IMR-90 (cell line): Measurements from ENCODE around the gene SERBP1. TPM values are rescaled to one million over a fixed set of nuclear protein-coding genes. Genes with fewer than 3 reads are reported as not detected.
"Not testable (repeated sequence)": the region's sequence is repeated elsewhere in the genome, so short reads cannot be mapped to it uniquely, and the experiment has no call there.

Source experiments
- ATAC-seq: fragments of 200-7000 bp; cut with Tn5 transposase; 2 replicates; pipeline ENCODE4 v1.9.1; 2020; ENCODE audit warnings: low read depth, mild to moderate bottlenecking, moderate library complexity
- BruUV-seq: library from RNA; stranded (reverse); fragments of 400-500 nt; replicated peaks from 2 replicates; lab custom pipeline; 2021; lab: Mats Ljungman, UMichigan
- CTCF ChIA-PET: fragments of 300-600 bp; formaldehyde crosslinking; extraction: SDS; loops from one replicate; lab custom pipeline; 2021; ENCODE audit warnings: antibody characterized with exemption; lab: Yijun Ruan, JAX
- POLR2A ChIA-PET: fragments of 300-600 bp; sonication (Branson Sonifier 250); formaldehyde crosslinking; loops from one replicate; lab custom pipeline; 2022; ENCODE audit warnings: antibody characterized with exemption; ENCODE audit not compliant: unreplicated experiment; lab: Charles Lee
- DNase-seq: peaks from one replicate; pipeline ENCODE4 v3.0.0; 2013
- H2AFZ ChIP-seq: replicated peaks from 2 replicates; pipeline ENCODE3; 2013; ENCODE audit warnings: low read length, mild to moderate bottlenecking; ENCODE audit not compliant: poor library complexity
- H2AK5ac ChIP-seq: 2 replicates; pipeline ENCODE4 v1.6.1; 2013; ENCODE audit warnings: low read depth, low read length, inconsistent platforms
- H2AK9ac ChIP-seq: replicated peaks from 2 replicates; pipeline ENCODE3; 2013; ENCODE audit warnings: mild to moderate bottlenecking, low read depth, low read length, moderate library complexity; ENCODE audit not compliant: poor library complexity
- H2BK120ac ChIP-seq: 2 replicates; pipeline ENCODE4 v1.6.1; 2013; ENCODE audit warnings: low read depth, low read length, inconsistent platforms
- H2BK15ac ChIP-seq: 3 replicates; pipeline ENCODE4 v1.6.1; 2013; ENCODE audit warnings: low read depth, low read length, inconsistent platforms
- H2BK20ac ChIP-seq: 2 replicates; pipeline ENCODE4 v1.6.1; 2013; ENCODE audit warnings: low read depth, mild to moderate bottlenecking, inconsistent platforms, low read length, moderate library complexity
- H2BK5ac ChIP-seq: 2 replicates; pipeline ENCODE4 v1.6.1; 2013; ENCODE audit warnings: mild to moderate bottlenecking, low read depth, low read length, inconsistent platforms; ENCODE audit not compliant: poor library complexity, severe bottlenecking
- H3K14ac ChIP-seq: replicated peaks from 2 replicates; pipeline ENCODE4 v1.6.1; 2013; ENCODE audit warnings: low read depth, low read length, inconsistent platforms
- H3K18ac ChIP-seq: 2 replicates; pipeline ENCODE4 v1.6.1; 2013; ENCODE audit warnings: low read depth, low read length, control low read depth
- H3K23ac ChIP-seq: 2 replicates; pipeline ENCODE4 v1.6.1; 2013; ENCODE audit warnings: low read depth, low read length, inconsistent platforms
- H3K27ac ChIP-seq: 2 replicates; pipeline ENCODE4 v1.5.1; 2013; ENCODE audit warnings: mild to moderate bottlenecking, control low read depth, low read length; ENCODE audit not compliant: insufficient read depth
- H3K27me3 ChIP-seq: 2 replicates; pipeline ENCODE4 v1.6.1; 2013; ENCODE audit warnings: low read length; ENCODE audit not compliant: control insufficient read depth, insufficient read depth
- H3K36me3 ChIP-seq: 2 replicates; pipeline ENCODE4 v1.6.1; 2013; ENCODE audit warnings: low read length, mixed read lengths; ENCODE audit not compliant: control insufficient read depth, insufficient read depth
- H3K4ac ChIP-seq: 2 replicates; pipeline ENCODE4 v1.6.1; 2013; ENCODE audit warnings: low read depth, low read length, inconsistent platforms
- H3K4me1 ChIP-seq: 2 replicates; pipeline ENCODE4 v1.6.1; 2013; ENCODE audit warnings: low read length, mixed read lengths; ENCODE audit not compliant: control insufficient read depth, insufficient read depth
- H3K4me2 ChIP-seq: 2 replicates; pipeline ENCODE4 v1.6.1; 2013; ENCODE audit warnings: low read depth, mild to moderate bottlenecking, control low read depth, low read length, moderate library complexity
- H3K4me3 ChIP-seq: 2 replicates; pipeline ENCODE4 v1.5.1; 2013; ENCODE audit warnings: low read depth, mild to moderate bottlenecking, control low read depth, low read length, moderate library complexity; ENCODE audit not compliant: insufficient read depth
- H3K56ac ChIP-seq: 2 replicates; pipeline ENCODE4 v1.6.1; 2013; ENCODE audit warnings: low read length, inconsistent platforms; ENCODE audit not compliant: insufficient read depth; ENCODE audit errors: extremely low read depth
- H3K79me1 ChIP-seq, 2 experiments: 2 replicates each; pipeline ENCODE4 v1.6.1; 2013; ENCODE audit warnings: low read length in 2 of 2, inconsistent platforms in 1 of 2, low read depth in 1 of 2
- H3K9ac ChIP-seq: 2 replicates; pipeline ENCODE4 v1.6.1; 2013; ENCODE audit warnings: low read depth, low read length, control low read depth
- H3K9me1 ChIP-seq: 2 replicates; pipeline ENCODE4 v1.6.1; 2013; ENCODE audit warnings: low read length, inconsistent platforms; ENCODE audit not compliant: insufficient read depth
- H3K9me3 ChIP-seq: 2 replicates; pipeline ENCODE4 v1.6.1; 2013; ENCODE audit warnings: low read length; ENCODE audit not compliant: control insufficient read depth, insufficient read depth
- H4K20me1 ChIP-seq: 2 replicates; pipeline ENCODE4 v1.6.1; 2013; ENCODE audit warnings: low read length, inconsistent platforms; ENCODE audit not compliant: insufficient read depth
- H4K5ac ChIP-seq: 2 replicates; pipeline ENCODE4 v1.6.1; 2013; ENCODE audit warnings: mild to moderate bottlenecking, low read depth, low read length, control low read depth
- H4K8ac ChIP-seq, 2 experiments: 2 replicates each; pipeline ENCODE4 v1.6.1; 2013; ENCODE audit warnings: low read depth in 2 of 2, low read length in 2 of 2, control low read depth in 1 of 2, inconsistent platforms in 1 of 2
- H4K91ac ChIP-seq: 2 replicates; pipeline ENCODE4 v1.6.1; 2013; ENCODE audit warnings: low read depth, low read length, inconsistent platforms; ENCODE audit not compliant: insufficient read depth
- WGBS, 2 experiments: methylation state at CpG; one replicate each; pipeline versions ENCODE4 v1.1.5 to v1.1.7; 2013; ENCODE audit warnings: missing lambda C conversion rate in 2 of 2; ENCODE audit not compliant: insufficient read length in 1 of 2; ENCODE audit errors: extremely low coverage in 2 of 2; 5-methylcytosine and 5-hydroxymethylcytosine counted together
- dilution Hi-C: fragments of 300-500 bp; cut with HindIII; formaldehyde crosslinking; loops from one replicate; pipeline ENCODE4 v1.14.3; 2018; ENCODE audit warnings: low sequenced_read_pairs; ENCODE audit not compliant: unreplicated experiment
- in situ Hi-C: fragments of 300-500 bp; cut with MboI; formaldehyde crosslinking; loops from 3 replicates; pipeline ENCODE4 v1.14.3; 2019; ENCODE audit warnings: low sequenced_read_pairs, inconsistent platforms, mixed read lengths
- intact Hi-C: fragments of 100-400 bp; cut with micrococcal nuclease; formaldehyde crosslinking; loops from 2 replicates; pipeline ENCODE4 v1.10.0; 2022
- polyA plus RNA-seq, 3 experiments: library from polyadenylated mRNA; depleted of rRNA; stranded (reverse); fragments of >200 nt; gene quantifications; 2 replicates each; pipeline ENCODE4 v1.2.3, GENCODE V29; 2012; ENCODE audit warnings: low replicate concordance in 1 of 3
- total RNA-seq: library from RNA; depleted of rRNA; stranded (reverse); fragments of >200 nt; gene quantifications from 2 replicates; pipeline ENCODE4 v1.2.3, GENCODE V29; 2012

Gene SERBP1
- total and polyA plus RNA-seq, 2 of the 4 experiments (the other 2 are of a cell fraction): 94.1 to 153 TPM

DNA sequence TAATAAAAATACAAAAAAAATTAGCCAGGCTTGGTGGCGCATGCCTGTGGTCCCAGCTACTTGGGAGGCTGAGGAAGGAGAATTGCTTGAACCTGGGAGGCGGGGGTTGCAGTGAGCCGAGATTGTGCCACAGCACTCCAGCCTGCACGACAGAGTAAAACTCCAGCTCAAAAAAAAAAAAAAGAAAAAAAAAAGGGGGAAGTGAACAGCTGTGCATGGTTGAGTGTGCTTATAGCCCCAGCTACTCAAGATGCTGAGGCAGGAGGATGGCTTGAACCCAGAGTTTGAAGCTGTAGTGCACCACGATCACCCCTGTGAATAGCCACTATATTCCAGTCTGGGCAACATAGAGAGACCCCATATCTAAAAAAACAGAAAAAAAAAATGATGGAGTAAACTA is 15.8 kb upstream of the SERBP1 start:
- H3K4me2 ChIP-seq, H2AK9ac ChIP-seq, H2AK5ac ChIP-seq, DNase-seq, H3K9me1 ChIP-seq, H3K36me3 ChIP-seq, BruUV-seq, POLR2A ChIA-PET, H3K79me1 ChIP-seq, H3K4me3 ChIP-seq, H4K8ac ChIP-seq, H3K4ac ChIP-seq, in situ Hi-C loops, H3K4me1 ChIP-seq, H2BK15ac ChIP-seq, H3K23ac ChIP-seq, H3K27ac ChIP-seq, H3K18ac ChIP-seq, ATAC-seq, dilution Hi-C loops, H2BK20ac ChIP-seq, H4K5ac ChIP-seq, H2BK5ac ChIP-seq, H3K9ac ChIP-seq, H3K9me3 ChIP-seq, H3K14ac ChIP-seq, H2AFZ ChIP-seq, H3K56ac ChIP-seq, H4K20me1 ChIP-seq, H3K27me3 ChIP-seq, H4K91ac ChIP-seq, intact Hi-C loops, H2BK120ac ChIP-seq: not testable (repeated sequence)
- CTCF ChIA-PET: interaction anchor here (0.6 to 0.7 kb wide), 2 partner anchors 9 to 98 kb away, joined by 3 to 5 read pairs; no protein-coding TSS in a partner anchor
- 100% methylated on average over 1 of the region's 5 CpGs; no CpG with 5 or more reads in 1 of the 2 experiments for WGBS, 2 experiments
